Kidney (tissue), 14 donors: Measurements from ENCODE around the gene ZNF827. TPM values are rescaled to one million over a fixed set of nuclear protein-coding genes. Genes with fewer than 3 reads are reported as not detected.

Experiments used
- DNase-seq, 5 donors: peaks; one replicate each; pipeline ENCODE4 v3.0.0-alpha.2; 2013 to 2020
- FAIRE-seq: peaks from 2 replicates; lab custom pipeline; 2012; peaks lifted over from hg19 to GRCh38; lab: Jason Lieb, UNC
- H3K27ac ChIP-seq, 2 donors: one replicate each; pipeline ENCODE4 v1.7.0; 2013; ENCODE audit warnings: low read depth in 2 of 2, low read length in 2 of 2, inconsistent platforms in 1 of 2
- H3K27me3 ChIP-seq: one replicate; pipeline ENCODE4 v1.7.1; 2013; ENCODE audit warnings: low read length, inconsistent platforms; ENCODE audit not compliant: control insufficient read depth, insufficient read depth
- H3K36me3 ChIP-seq, 3 donors: one replicate each; pipeline versions ENCODE4 v1.7.0 to v1.7.1; 2013; ENCODE audit warnings: low read length in 3 of 3, control low read depth in 1 of 3, inconsistent platforms in 1 of 3; ENCODE audit not compliant: insufficient read depth in 3 of 3, control insufficient read depth in 2 of 3
- H3K4me1 ChIP-seq, 3 donors: one replicate each; pipeline versions ENCODE4 v1.7.0 to v1.7.1; 2013; ENCODE audit warnings: low read length in 3 of 3, inconsistent platforms in 1 of 3, low read depth in 1 of 3; ENCODE audit not compliant: control insufficient read depth in 2 of 3, insufficient read depth in 2 of 3
- H3K4me3 ChIP-seq, 3 donors: one replicate each; pipeline versions ENCODE4 v1.7.0 to v1.8.1; 2013; ENCODE audit warnings: low read length in 3 of 3, control low read depth in 1 of 3, inconsistent platforms in 1 of 3
- H3K9ac ChIP-seq, 3 donors: one replicate each; pipeline versions ENCODE4 v1.7.0 to v1.7.1; 2013; ENCODE audit warnings: low read length in 3 of 3, control low read depth in 1 of 3, inconsistent platforms in 1 of 3
- H3K9me3 ChIP-seq, 3 donors: one replicate each; pipeline versions ENCODE4 v1.7.0 to v1.7.1; 2013; ENCODE audit warnings: low read length in 3 of 3, control low read depth in 1 of 3, inconsistent platforms in 1 of 3; ENCODE audit not compliant: control insufficient read depth in 2 of 3, insufficient read depth in 1 of 3
- intact Hi-C: fragments of 100-400 bp; cut with DNase I; formaldehyde crosslinking; loops from one replicate; pipeline ENCODE4 v1.11.1; 2022
- polyA plus RNA-seq: library from polyadenylated mRNA; stranded (reverse); fragments of 350-450 nt; fragmentation: Illumina TruSeq; extraction: RNeasy Lipid Tissue Mini Kit (QIAGEN cat#74804); gene quantifications from one replicate; pipeline ENCODE4 v1.2.3, GENCODE V29; 2014; ENCODE audit warnings: low read depth, low replicate concordance; ENCODE audit not compliant: insufficient read depth
- total RNA-seq: library from RNA; stranded (reverse); fragmentation: NEBNext Ultra II Directional; extraction: Animal tissue kit (Norgen Biotek cat#: 25700); gene quantifications from one replicate; pipeline ENCODE4 v1.2.1, GENCODE V29; 2021
- TF ChIP-seq, protein P1 (sequence below): IDR thresholded peaks from 3 replicates; pipeline ENCODE4 v1.5.1; 2012; ENCODE audit warnings: mild to moderate bottlenecking, moderate library complexity, borderline replicate concordance; ENCODE audit not compliant: insufficient read depth; ENCODE audit errors: extremely low read depth
- donor health status: control.
- donor health status: control.
- donor health status: control.
- donor health status: control.
- donor health status: control.
- donor health status: DM: yes; HTN: yes; CAD: no.
- donor health status: Normal renal cell carcinoma (clear cell type).

ZNF827 gene
- total and polyA plus RNA-seq, 2 donors from 2014 or later = 3.5 to 22.6 TPM

- DNase-seq = no peak
- Histone ChIP-seq H3K27ac (no peak overlapping the region), H3K27me3 (no peaks in the 10 kb centered on the region), H3K36me3 (no peaks in the 10 kb centered on the region), H3K9ac (no peak overlapping the region), H3K4me1 (peaks cover 7 to 13% (median 7%) of the 10 kb centered on the region in 3 donors), H3K9me3 (no peaks in the 10 kb centered on the region), H3K4me3 (no peak overlapping the region)
- TF ChIP-seq, protein P1, sequence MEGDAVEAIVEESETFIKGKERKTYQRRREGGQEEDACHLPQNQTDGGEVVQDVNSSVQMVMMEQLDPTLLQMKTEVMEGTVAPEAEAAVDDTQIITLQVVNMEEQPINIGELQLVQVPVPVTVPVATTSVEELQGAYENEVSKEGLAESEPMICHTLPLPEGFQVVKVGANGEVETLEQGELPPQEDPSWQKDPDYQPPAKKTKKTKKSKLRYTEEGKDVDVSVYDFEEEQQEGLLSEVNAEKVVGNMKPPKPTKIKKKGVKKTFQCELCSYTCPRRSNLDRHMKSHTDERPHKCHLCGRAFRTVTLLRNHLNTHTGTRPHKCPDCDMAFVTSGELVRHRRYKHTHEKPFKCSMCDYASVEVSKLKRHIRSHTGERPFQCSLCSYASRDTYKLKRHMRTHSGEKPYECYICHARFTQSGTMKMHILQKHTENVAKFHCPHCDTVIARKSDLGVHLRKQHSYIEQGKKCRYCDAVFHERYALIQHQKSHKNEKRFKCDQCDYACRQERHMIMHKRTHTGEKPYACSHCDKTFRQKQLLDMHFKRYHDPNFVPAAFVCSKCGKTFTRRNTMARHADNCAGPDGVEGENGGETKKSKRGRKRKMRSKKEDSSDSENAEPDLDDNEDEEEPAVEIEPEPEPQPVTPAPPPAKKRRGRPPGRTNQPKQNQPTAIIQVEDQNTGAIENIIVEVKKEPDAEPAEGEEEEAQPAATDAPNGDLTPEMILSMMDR = no peak
- intact Hi-C loops = no loop called here
- FAIRE-seq = no peak
These were observed 73.2 kb downstream of the ZNF827 start for GRCh38 chr4:145865274-145865941.

- no peak overlapping the region for H3K4me3 ChIP-seq
- H3K9ac ChIP-seq = no peak overlapping the region
- H3K9me3 ChIP-seq = no peaks in the 10 kb centered on the region
- no peak overlapping the region for H3K27ac ChIP-seq
- DNase-seq (no peak), FAIRE-seq (no peak)
- peaks cover 0 to 8% (median 0%) of the 10 kb centered on the region in 3 donors for H3K36me3 ChIP-seq
- TF ChIP-seq, protein P1 = no peak
- peaks cover 0 to 4% (median 2%) of the 10 kb centered on the region in 3 donors for H3K4me1 ChIP-seq
- no peaks in the 10 kb centered on the region for H3K27me3 ChIP-seq
- intact Hi-C loops = no loop called here
These were observed 75.4 kb downstream of the ZNF827 start for GRCh38 chr4:145863191-145863590.

- H3K36me3 ChIP-seq = peaks cover 0 to 8% (median 0%) of the 10 kb centered on the region in 3 donors
- H3K27me3 ChIP-seq = no peaks in the 10 kb centered on the region
- DNase-seq = no peak
- H3K4me3 ChIP-seq = no peak overlapping the region
- intact Hi-C loops = no loop called here
- FAIRE-seq = no peak
- H3K9me3 ChIP-seq = no peaks in the 10 kb centered on the region
- TF ChIP-seq, protein P1 = no peak
- H3K9ac ChIP-seq = no peak overlapping the region
- no peak overlapping the region for H3K27ac ChIP-seq
- H3K4me1 ChIP-seq = no peaks in the 10 kb centered on the region
These were observed 77.0 kb downstream of the ZNF827 start for GRCh38 chr4:145861336-145862318.
